WTC11 (cell line): ENCODE measurements around the gene FGFRL1. TPM values are rescaled to one million over a fixed set of nuclear protein-coding genes. Genes with fewer than 3 reads are reported as not detected.
A peak's percentile ranks its signal among the peaks of the same experiment; 100 is the strongest.

Experiments
- ATAC-seq: fragments of 200-7000 bp; cut with Tn5 transposase; 2 replicates; pipeline ENCODE4 v1.10.0; 2021; ENCODE audit warnings: mild to moderate bottlenecking, moderate library complexity
- CTCF ChIA-PET: fragments of 300-600 bp; sonication (Branson Sonifier 250); formaldehyde crosslinking; loops from one replicate; lab custom pipeline; 2021; ENCODE audit warnings: antibody characterized with exemption; lab: Charles Lee
- POLR2A ChIA-PET: fragments of 350-600 bp; sonication (Branson Sonifier 250); formaldehyde crosslinking; loops from one replicate; lab custom pipeline; 2021; ENCODE audit warnings: antibody characterized with exemption; lab: Charles Lee
- DNase-seq: peaks from one replicate; pipeline ENCODE4 v3.0.0; 2021; ENCODE audit warnings: low spot score
- H3K27ac Mint-ChIP-seq: 2 replicates; pipeline ENCODE4 v1.8.0; 2021; ENCODE audit warnings: mixed read lengths
- H3K27me3 Mint-ChIP-seq: 2 replicates; pipeline ENCODE4 v1.8.0; 2021; ENCODE audit warnings: low read depth, mild to moderate bottlenecking, moderate library complexity, mixed read lengths
- H3K36me3 Mint-ChIP-seq: 2 replicates; pipeline ENCODE4 v1.8.0; 2021; ENCODE audit warnings: mixed read lengths
- H3K4me1 Mint-ChIP-seq: 2 replicates; pipeline ENCODE4 v1.8.0; 2022; ENCODE audit warnings: mixed read lengths
- H3K4me3 Mint-ChIP-seq: 2 replicates; pipeline ENCODE4 v1.8.0; 2021; ENCODE audit warnings: mild to moderate bottlenecking, moderate library complexity, mixed read lengths
- H3K9me3 Mint-ChIP-seq: 2 replicates; pipeline ENCODE4 v1.8.0; 2021; ENCODE audit warnings: mixed read lengths
- ARID4B ChIP-seq: sonication (generic); formaldehyde crosslinking; IDR thresholded peaks from 2 replicates; pipeline ENCODE4 v1.8.0; 2023; ENCODE audit warnings: missing genetic modification reagents, mild to moderate bottlenecking, borderline replicate concordance
- ATF3 ChIP-seq: sonication (generic); formaldehyde crosslinking; conservative IDR thresholded peaks from 2 replicates; pipeline ENCODE4 v1.8.1; 2022; ENCODE audit warnings: mild to moderate bottlenecking, missing genetic modification reagents
- CREM ChIP-seq: sonication (generic); formaldehyde crosslinking; IDR thresholded peaks from 2 replicates; pipeline ENCODE4 v1.8.1; 2022; ENCODE audit warnings: mild to moderate bottlenecking, missing genetic modification reagents, moderate library complexity
- E2F4 ChIP-seq: sonication (generic); formaldehyde crosslinking; IDR thresholded peaks from 2 replicates; pipeline ENCODE4 v1.8.1; 2022; ENCODE audit warnings: low read depth, mild to moderate bottlenecking, moderate library complexity, missing genetic modification reagents, borderline replicate concordance
- ERG ChIP-seq: fragments of 250-450 bp; sonication (Bioruptor Pico); IDR thresholded peaks from 2 replicates; pipeline ENCODE4 v1.8.0; 2021; ENCODE audit warnings: mild to moderate bottlenecking
- ESRRA ChIP-seq: sonication (generic); formaldehyde crosslinking; IDR thresholded peaks from 2 replicates; pipeline ENCODE4 v1.8.1; 2022; ENCODE audit warnings: mild to moderate bottlenecking, missing genetic modification reagents, borderline replicate concordance
- GABPB1 ChIP-seq: sonication (generic); formaldehyde crosslinking; IDR thresholded peaks from 2 replicates; pipeline ENCODE4 v1.8.1; 2023; ENCODE audit warnings: mild to moderate bottlenecking, missing genetic modification reagents
- IRF1 ChIP-seq: sonication (generic); formaldehyde crosslinking; IDR thresholded peaks from 2 replicates; pipeline ENCODE4 v1.8.0; 2023; ENCODE audit warnings: missing genetic modification reagents
- JAZF1 ChIP-seq: fragments of 250-450 bp; sonication (Bioruptor Pico); IDR thresholded peaks from 2 replicates; pipeline ENCODE4 v1.9.0; 2021; ENCODE audit warnings: moderate library complexity, mild to moderate bottlenecking, inconsistent platforms
- MLX ChIP-seq: sonication (generic); formaldehyde crosslinking; IDR thresholded peaks from 2 replicates; pipeline ENCODE4 v1.8.1; 2023; ENCODE audit warnings: mild to moderate bottlenecking, missing genetic modification reagents, moderate library complexity
- NFE2L1 ChIP-seq: sonication (generic); formaldehyde crosslinking; IDR thresholded peaks from 2 replicates; pipeline ENCODE4 v1.8.1; 2023; ENCODE audit warnings: missing genetic modification reagents
- NFYB ChIP-seq: sonication (generic); formaldehyde crosslinking; conservative IDR thresholded peaks from 2 replicates; pipeline ENCODE4 v1.8.0; 2022; ENCODE audit warnings: low read depth, missing genetic modification reagents
- ZBTB43 ChIP-seq: sonication (generic); formaldehyde crosslinking; IDR thresholded peaks from 2 replicates; pipeline ENCODE4 v1.8.1; 2023; ENCODE audit warnings: mild to moderate bottlenecking, missing genetic modification reagents
- ZNF416 ChIP-seq: fragments of 250-450 bp; sonication (Bioruptor Pico); IDR thresholded peaks from 2 replicates; pipeline ENCODE4 v1.9.0; 2021; ENCODE audit warnings: mild to moderate bottlenecking, inconsistent platforms
- ZNF423 ChIP-seq: fragments of 250-450 bp; sonication (Bioruptor Pico); IDR thresholded peaks from 2 replicates; pipeline ENCODE4 v2.1.2; 2022; ENCODE audit warnings: mild to moderate bottlenecking, moderate library complexity
- ZNF425 ChIP-seq: fragments of 250-450 bp; sonication (Bioruptor Pico); conservative IDR thresholded peaks from 2 replicates; pipeline ENCODE4 v1.9.0; 2021; ENCODE audit warnings: mild to moderate bottlenecking
- ZNF671 ChIP-seq: fragments of 250-450 bp; sonication (Bioruptor Pico); IDR thresholded peaks from 2 replicates; pipeline ENCODE4 v1.8.0; 2021; ENCODE audit warnings: mild to moderate bottlenecking
- ZSCAN18 ChIP-seq: fragments of 250-450 bp; sonication (Bioruptor Pico); IDR thresholded peaks from 2 replicates; pipeline ENCODE4 v2.1.2; 2022; ENCODE audit warnings: mild to moderate bottlenecking, moderate library complexity
- total RNA-seq: library from RNA; stranded (reverse); gene quantifications from 3 replicates; pipeline ENCODE4 v1.2.3, GENCODE V29; 2021

Gene FGFRL1
- total RNA-seq, 1 experiment from 2014 or later, result 25.9 TPM

- H3K27ac Mint-ChIP-seq, result no peak overlapping the region
- TF ChIP-seq ATF3 (peak; percentile 87), JAZF1 (CRISPR knock-in tag) (no peak), ESRRA (CRISPR knock-in tag) (no peak), ZSCAN18 (CRISPR knock-in tag) (no peak), NFE2L1 (CRISPR knock-in tag) (0 out of 2 replicates have a peak, but pooled peaks have one; percentile 54), ERG (CRISPR knock-in tag) (no peak), ZNF423 (CRISPR knock-in tag) (no peak), IRF1 (CRISPR knock-in tag) (no peak), NFYB (CRISPR knock-in tag) (no peak), ZNF416 (CRISPR knock-in tag) (no peak), ZNF425 (CRISPR knock-in tag) (no peak), ZBTB43 (CRISPR knock-in tag) (peak; percentile 65; the same call in 1 of the 2 replicates), ARID4B (CRISPR knock-in tag) (no peak), E2F4 (CRISPR knock-in tag) (no peak), ZNF671 (CRISPR knock-in tag) (no peak), GABPB1 (CRISPR knock-in tag) (peak; percentile 98), CREM (CRISPR knock-in tag) (no peak), MLX (CRISPR knock-in tag) (no peak)
- ATAC-seq (peak; percentile 31), DNase-seq (peak; percentile 59)
- H3K27me3 Mint-ChIP-seq, result peaks cover 10% of the 10 kb centered on the region
- H3K9me3 Mint-ChIP-seq, result no peaks in the 10 kb centered on the region
- H3K36me3 Mint-ChIP-seq, result no peaks in the 10 kb centered on the region
- H3K4me3 Mint-ChIP-seq, result no peak overlapping the region
- POLR2A ChIA-PET, result no interaction called here
- CTCF ChIA-PET, result interaction anchor here (0.6 to 0.7 kb wide), 2 partner anchors 48 to 60 kb away, joined by 4 read pairs; no protein-coding TSS in a partner anchor
- H3K4me1 Mint-ChIP-seq, result 0 out of 2 replicates have a peak, but pooled peaks cover 3% of the 10 kb centered on the region
These were observed 32.4 kb downstream of the FGFRL1 start for GRCh38 chr4:1043651-1044468.
